SK-N-SH (cell line): ENCODE measurements around the gene ADGRL3.

Experiments
- CHD2 ChIP-seq: fragments of 150-350 bp; IDR thresholded peaks from 2 replicates; pipeline ENCODE4 v1.6.1; 2018; ENCODE audit warnings: low read length; ENCODE audit not compliant: partially characterized antibody
- CTCF ChIP-seq: fragments of 200-600 bp; sonication (generic); IDR thresholded peaks from 2 replicates; pipeline ENCODE4 v1.6.1; 2017; ENCODE audit warnings: antibody characterized with exemption, mild to moderate bottlenecking, moderate library complexity
- FOXM1 ChIP-seq: IDR thresholded peaks from 2 replicates; pipeline ENCODE4 v1.4.0; 2012; ENCODE audit warnings: low read depth, mild to moderate bottlenecking
- MAX ChIP-seq: IDR thresholded peaks from 2 replicates; pipeline ENCODE4 v1.4.0; 2012; ENCODE audit warnings: low read depth
- PBX3 ChIP-seq: IDR thresholded peaks from 2 replicates; pipeline ENCODE4; 2012
- POLR2AphosphoS5 ChIP-seq: IDR thresholded peaks from 2 replicates; pipeline ENCODE4 v1.6.1; 2012; ENCODE audit warnings: low read depth, low read length
- RCOR1 ChIP-seq: fragments of 150-350 bp; IDR thresholded peaks from 2 replicates; pipeline ENCODE4 v1.6.1; 2017; ENCODE audit warnings: antibody characterized with exemption, low read length
- REST ChIP-seq: IDR thresholded peaks from 2 replicates; pipeline ENCODE4 v1.6.1; 2012; ENCODE audit warnings: mild to moderate bottlenecking, low read depth, low read length, moderate library complexity
- RFX5 ChIP-seq: IDR thresholded peaks from 2 replicates; pipeline ENCODE4 v1.6.1; 2012; ENCODE audit warnings: mild to moderate bottlenecking, improper control_type of control experiment, low read length
- RXRA ChIP-seq: IDR thresholded peaks from 2 replicates; pipeline ENCODE4 v1.4.0; 2012; ENCODE audit warnings: low read depth, mild to moderate bottlenecking, borderline replicate concordance
- SMC3 ChIP-seq: IDR thresholded peaks from 2 replicates; pipeline ENCODE4 v1.6.1; 2012; ENCODE audit warnings: low read depth, low read length, improper control_type of control experiment
- TEAD4 ChIP-seq: IDR thresholded peaks from 2 replicates; pipeline ENCODE4 v1.4.0; 2012; ENCODE audit warnings: mild to moderate bottlenecking, borderline replicate concordance; ENCODE audit not compliant: insufficient read depth
- YY1 ChIP-seq: IDR thresholded peaks from 2 replicates; pipeline ENCODE4 v1.4.0; 2012; ENCODE audit warnings: low read depth, mild to moderate bottlenecking

- TF ChIP-seq CTCF (no peak), POLR2AphosphoS5 (no peak), RXRA (no peak), RFX5 (no peak), PBX3 (no peak), MAX (no peak), REST (no peak), RCOR1 (no peak), SMC3 (no peak), CHD2 (no peak), FOXM1 (no peak), TEAD4 (no peak), YY1 (no peak)
Measured at GRCh38 chr4:61662362-61662761, 462.2 kb downstream of the ADGRL3 start.
